Fibroblast of skin of left quadriceps (primary cell): ENCODE measurements around the gene RTP1.
"Not testable (repeated sequence)": the region's sequence is repeated elsewhere in the genome, so short reads cannot be mapped to it uniquely, and the experiment has no call there.

Experiments used
- DNase-seq, 2 experiments: peaks; one replicate each; pipeline ENCODE4 v3.0.0-alpha.2; 2013; ENCODE audit warnings: low read depth in 2 of 2

The RTP1 gene

GRCh38 chr3:187198490-187198889 lies 1.2 kb downstream of the RTP1 start:
- no peak for DNase-seq

GRCh38 chr3:187199463-187200050 lies 2.3 kb downstream of the RTP1 start:
- DNase-seq = not testable (repeated sequence)

GRCh38 chr3:187205683-187206082 lies 8.4 kb downstream of the RTP1 start:
- no peak for DNase-seq

GRCh38 chr3:187207062-187207461 lies 9.8 kb downstream of the RTP1 start:
- DNase-seq = no peak

GRCh38 chr3:187207624-187208023 lies 10.3 kb downstream of the RTP1 start:
- DNase-seq = no peak

GRCh38 chr3:187208159-187208558 lies 10.9 kb downstream of the RTP1 start:
- peak in 1 of 2 experiments; percentile 16 for DNase-seq

GRCh38 chr3:187209491-187209890 lies 12.2 kb downstream of the RTP1 start:
- no peak for DNase-seq

- DNase-seq = no peak
Measured at GRCh38 chr3:187210091-187210490, 12.8 kb downstream of the RTP1 start.

GRCh38 chr3:187210545-187211327 lies 13.4 kb downstream of the RTP1 start:
- DNase-seq = peak in 1 of 2 experiments; percentile 46

- DNase-seq = no peak
Measured at GRCh38 chr3:187211532-187212195, 14.4 kb downstream of the RTP1 start.

GRCh38 chr3:187212196-187212545 lies 14.9 kb downstream of the RTP1 start:
- DNase-seq = no peak

GRCh38 chr3:187212705-187213104 lies 15.4 kb downstream of the RTP1 start:
- no peak for DNase-seq

GRCh38 chr3:187213616-187214015 lies 16.3 kb downstream of the RTP1 start:
- DNase-seq = no peak

GRCh38 chr3:187215460-187215859 lies 18.2 kb downstream of the RTP1 start:
- DNase-seq = no peak

GRCh38 chr3:187222801-187223200 lies 25.5 kb downstream of the RTP1 start:
- DNase-seq = no peak

GRCh38 chr3:187223799-187224198 lies 26.5 kb downstream of the RTP1 start:
- no peak for DNase-seq

- DNase-seq = peak in 1 of 2 experiments; percentile 11
Measured at GRCh38 chr3:187227658-187228258, 30.5 kb downstream of the RTP1 start.

- no peak for DNase-seq
Measured at GRCh38 chr3:187228740-187229139, 31.5 kb downstream of the RTP1 start.

- no peak for DNase-seq
Measured at GRCh38 chr3:187230011-187230410, 32.7 kb downstream of the RTP1 start.

- DNase-seq = no peak
Measured at GRCh38 chr3:187236962-187237361, 39.7 kb downstream of the RTP1 start.

- DNase-seq = no peak
Measured at GRCh38 chr3:187237741-187238140, 40.5 kb downstream of the RTP1 start.

- DNase-seq = no peak
Measured at GRCh38 chr3:187238239-187238638, 41.0 kb downstream of the RTP1 start.

GRCh38 chr3:187238835-187239234 lies 41.5 kb downstream of the RTP1 start:
- DNase-seq = not testable (repeated sequence)
